Neural cell (in vitro differentiated cells): ENCODE data around the gene MOB3B. TPM values are rescaled to one million over a fixed set of nuclear protein-coding genes. Genes with fewer than 3 reads are reported as not detected.

Source experiments
- H2AFZ ChIP-seq: fragments of 200-600, 300-800 bp; sonication (generic), shearing (Covaris generic); 2 replicates; pipeline ENCODE4 v1.6.0; 2014; ENCODE audit warnings: low read depth, mild to moderate bottlenecking, antibody characterized with exemption, low read length, moderate library complexity
- H3F3A ChIP-seq: fragments of 200-600 bp; shearing (Covaris generic); 2 replicates; pipeline ENCODE4 v1.6.1; 2016; ENCODE audit warnings: mild to moderate bottlenecking, moderate library complexity, mixed read lengths, antibody characterized with exemption, low read length; ENCODE audit not compliant: insufficient read depth, poor library complexity, severe bottlenecking
- H3K27ac ChIP-seq: fragments of 200-600, 300-800 bp; sonication (generic), shearing (Covaris generic); 2 replicates; pipeline ENCODE4 v1.5.1; 2014; ENCODE audit warnings: mild to moderate bottlenecking, low read length, moderate library complexity
- H3K27me3 ChIP-seq: fragments of 300-800, 200-600 bp; sonication (generic), shearing (Covaris generic); 2 replicates; pipeline ENCODE4 v1.6.0; 2014; ENCODE audit warnings: mild to moderate bottlenecking, low read depth, low read length, moderate library complexity; ENCODE audit not compliant: insufficient read depth
- H3K36me3 ChIP-seq: fragments of 300-800, 200-600 bp; sonication (generic), shearing (Covaris generic); 2 replicates; pipeline ENCODE4 v1.5.1; 2014; ENCODE audit warnings: mild to moderate bottlenecking, antibody characterized with exemption, low read length, moderate library complexity; ENCODE audit not compliant: insufficient read depth
- H3K4me2 ChIP-seq: fragments of 300-800, 200-600 bp; sonication (generic), shearing (Covaris generic); 2 replicates; pipeline ENCODE4 v1.6.0; 2014; ENCODE audit warnings: mild to moderate bottlenecking, low read length
- H3K4me3 ChIP-seq: fragments of 300-800, 200-600 bp; sonication (generic), shearing (Covaris generic); 2 replicates; pipeline ENCODE4 v1.5.1; 2014; ENCODE audit warnings: mild to moderate bottlenecking, low read length, moderate library complexity
- H3K79me2 ChIP-seq: fragments of 200-600 bp; shearing (Covaris generic); replicated peaks from 2 replicates; pipeline ENCODE4 v1.6.0; 2014; ENCODE audit warnings: mild to moderate bottlenecking, low read length, moderate library complexity; ENCODE audit not compliant: insufficient read depth
- H3K9ac ChIP-seq: fragments of 300-800, 200-600 bp; sonication (generic), shearing (Covaris generic); 2 replicates; pipeline ENCODE4 v1.6.1; 2016; ENCODE audit warnings: mild to moderate bottlenecking, low read length, mixed read lengths
- H3K9me2 ChIP-seq: fragments of 200-600 bp; shearing (Covaris generic); 2 replicates; pipeline ENCODE4 v1.6.1; 2016; ENCODE audit warnings: mild to moderate bottlenecking, low read length, mixed read lengths; ENCODE audit not compliant: insufficient read depth
- H3K9me3 ChIP-seq: fragments of 200-600, 300-800 bp; sonication (generic), shearing (Covaris generic); 2 replicates; pipeline ENCODE4 v1.6.1; 2016; ENCODE audit warnings: mild to moderate bottlenecking, mixed run types, low read length, moderate library complexity, mixed read lengths
- H4K20me1 ChIP-seq: fragments of 200-600 bp; shearing (Covaris generic); 2 replicates; pipeline ENCODE4 v1.6.1; 2016; ENCODE audit warnings: mild to moderate bottlenecking, mixed run types; ENCODE audit not compliant: insufficient read depth
- CTCF ChIP-seq: fragments of 450-650 bp; IDR thresholded peaks from 2 replicates; pipeline ENCODE4 v1.5.1; 2014; ENCODE audit warnings: antibody characterized with exemption, mild to moderate bottlenecking, moderate library complexity; ENCODE audit not compliant: poor library complexity, severe bottlenecking
- EP300 ChIP-seq: fragments of 450-650 bp; conservative IDR thresholded peaks from 2 replicates; pipeline ENCODE4 v1.6.1; 2014; ENCODE audit warnings: antibody characterized with exemption, mild to moderate bottlenecking, moderate library complexity; ENCODE audit not compliant: poor library complexity, severe bottlenecking
- EZH2 ChIP-seq: fragments of 200-600, 300-800 bp; shearing (Covaris generic), sonication (generic); IDR thresholded peaks from 2 replicates; pipeline ENCODE4 v1.6.1; 2014; ENCODE audit warnings: antibody characterized with exemption, low read length, borderline replicate concordance, mild to moderate bottlenecking; ENCODE audit not compliant: insufficient read depth, poor library complexity, severe bottlenecking
- MXI1 ChIP-seq: fragments of 450-650 bp; conservative IDR thresholded peaks from 2 replicates; pipeline ENCODE4 v1.6.1; 2014; ENCODE audit warnings: antibody characterized with exemption, mild to moderate bottlenecking; ENCODE audit not compliant: poor library complexity, severe bottlenecking
- POLR2AphosphoS5 ChIP-seq: IDR thresholded peaks from 2 replicates; pipeline ENCODE4 v1.6.1; 2012
- RAD21 ChIP-seq: fragments of 450-650 bp; conservative IDR thresholded peaks from 2 replicates; pipeline ENCODE4 v1.6.1; 2014; ENCODE audit warnings: antibody characterized with exemption, mild to moderate bottlenecking, moderate library complexity
- REST ChIP-seq: IDR thresholded peaks from 2 replicates; pipeline ENCODE4 v1.6.1; 2012; ENCODE audit warnings: borderline replicate concordance
- SMC3 ChIP-seq: fragments of 450-650 bp; conservative IDR thresholded peaks from 2 replicates; pipeline ENCODE4 v1.6.1; 2014; ENCODE audit warnings: antibody characterized with exemption, mild to moderate bottlenecking, moderate library complexity; ENCODE audit not compliant: poor library complexity
- TAF1 ChIP-seq: IDR thresholded peaks from 2 replicates; pipeline ENCODE4 v1.6.1; 2012; ENCODE audit warnings: low read depth
- polyA plus RNA-seq: library from polyadenylated mRNA; depleted of rRNA; stranded (reverse); fragments of >200 nt; gene quantifications from 2 replicates; pipeline ENCODE4 v1.2.3, GENCODE V29; 2014

Gene MOB3B
- polyA plus RNA-seq, 1 donor from 2014 or later, result 1.8 TPM

- Histone ChIP-seq H3K4me2 (no peak overlapping the region), H3K27ac (no peak overlapping the region)
Measured at GRCh38 chr9:27487128-27487640, 42.4 kb downstream of the MOB3B start.

GRCh38 chr9:27485158-27485557 lies 44.5 kb downstream of the MOB3B start:
- no peak overlapping the region for H3K9ac ChIP-seq
- no peak overlapping the region for H2AFZ ChIP-seq
- H3K27ac ChIP-seq, result no peak overlapping the region
- no peaks in the 10 kb centered on the region for H3K9me3 ChIP-seq
- no peaks in the 10 kb centered on the region for H3K36me3 ChIP-seq
- no peaks in the 10 kb centered on the region for H3K27me3 ChIP-seq
- no peak overlapping the region for H3K4me3 ChIP-seq
- H3F3A ChIP-seq, result no peaks in the 10 kb centered on the region
- H3K9me2 ChIP-seq, result no peaks in the 10 kb centered on the region
- H4K20me1 ChIP-seq, result no peaks in the 10 kb centered on the region
- peaks cover 7% of the 10 kb centered on the region for H3K79me2 ChIP-seq
- H3K4me2 ChIP-seq, result no peak overlapping the region
- TF ChIP-seq MXI1 (no peak), CTCF (no peak), EZH2 (no peak), SMC3 (no peak), RAD21 (no peak), POLR2AphosphoS5 (no peak), TAF1 (no peak)

More at GRCh38 chr9:27487128-27487640, 42.4 kb downstream of the MOB3B start:
- Histone ChIP-seq H3F3A (no peaks in the 10 kb centered on the region), H3K36me3 (no peaks in the 10 kb centered on the region), H3K9ac (no peak overlapping the region), H3K9me3 (no peaks in the 10 kb centered on the region), H3K4me3 (no peak overlapping the region), H3K9me2 (no peaks in the 10 kb centered on the region), H3K79me2 (peaks cover 9% of the 10 kb centered on the region), H2AFZ (no peak overlapping the region), H4K20me1 (no peaks in the 10 kb centered on the region), H3K27me3 (no peaks in the 10 kb centered on the region)
- TF ChIP-seq TAF1 (no peak), CTCF (no peak), SMC3 (no peak), RAD21 (no peak), MXI1 (no peak), EZH2 (no peak), POLR2AphosphoS5 (no peak), EP300 (no peak), REST (no peak)
